Measurements from ENCODE around the gene CDC5L. TPM values are rescaled to one million over a fixed set of nuclear protein-coding genes. Genes with fewer than 3 reads are reported as not detected.

The CDC5L gene
- total RNA-seq, 1 donor from 2014 or later, result 27.7 TPM

- Mint-ChIP-seq H3K27me3 (ENCODE audit: low read depth) (no peaks in the 10 kb centered on the region), H3K4me1 (ENCODE audit: low read depth) (peaks cover 3% of the 10 kb centered on the region), H3K36me3 (ENCODE audit: low read depth) (peaks cover 11% of the 10 kb centered on the region), H3K27ac (no peak overlapping the region), H3K9me3 (no peaks in the 10 kb centered on the region), H3K4me3 (ENCODE audit: low read depth) (no peak overlapping the region)
- no peak for DNase-seq (ENCODE audit: low spot score)
- intact Hi-C loops (cut with micrococcal nuclease), result loop anchor here (10.0 kb wide), 1 partner anchor 188 kb away; the partner anchor contains the start of gene NFKBIE
Measured at GRCh38 chr6:44452725-44453124, 65.2 kb downstream of the CDC5L start.

GRCh38 chr6:44453146-44453545, 65.6 kb downstream of the CDC5L start:
- Mint-ChIP-seq H3K4me1 (ENCODE audit: low read depth) (peaks cover 3% of the 10 kb centered on the region), H3K9me3 (no peaks in the 10 kb centered on the region), H3K36me3 (ENCODE audit: low read depth) (peaks cover 9% of the 10 kb centered on the region), H3K27ac (no peak overlapping the region), H3K27me3 (ENCODE audit: low read depth) (no peaks in the 10 kb centered on the region), H3K4me3 (ENCODE audit: low read depth) (no peak overlapping the region)
- DNase-seq (ENCODE audit: low spot score), result no peak
- intact Hi-C loops (cut with micrococcal nuclease), result loop anchor here (10.0 kb wide), 1 partner anchor 188 kb away; the partner anchor contains the start of gene NFKBIE

GRCh38 chr6:44454198-44454597, 66.7 kb downstream of the CDC5L start:
- intact Hi-C loops (cut with micrococcal nuclease), result loop anchor here (10.0 kb wide), 1 partner anchor 189 kb away; the partner anchor contains the start of gene NFKBIE
- H3K9me3 Mint-ChIP-seq, result no peaks in the 10 kb centered on the region
- no peak overlapping the region for H3K4me3 Mint-ChIP-seq (ENCODE audit: low read depth)

GRCh38 chr6:44456070-44456965, 68.8 kb downstream of the CDC5L start:
- Mint-ChIP-seq H3K9me3 (no peaks in the 10 kb centered on the region), H3K4me3 (ENCODE audit: low read depth) (no peak overlapping the region), H3K4me1 (ENCODE audit: low read depth) (peaks cover 3% of the 10 kb centered on the region), H3K27me3 (ENCODE audit: low read depth) (peaks cover 2% of the 10 kb centered on the region), H3K36me3 (ENCODE audit: low read depth) (peaks cover 6% of the 10 kb centered on the region), H3K27ac (no peak overlapping the region)
- intact Hi-C loops (cut with micrococcal nuclease), result loop anchor here (10.0 kb wide), 1 partner anchor 192 kb away; the partner anchor contains the start of gene NFKBIE
- no peak for DNase-seq (ENCODE audit: low spot score)

More at GRCh38 chr6:44454198-44454597, 66.7 kb downstream of the CDC5L start:
- Mint-ChIP-seq H3K36me3 (ENCODE audit: low read depth) (peaks cover 6% of the 10 kb centered on the region), H3K4me1 (ENCODE audit: low read depth) (peaks cover 3% of the 10 kb centered on the region), H3K27me3 (ENCODE audit: low read depth) (peaks cover 2% of the 10 kb centered on the region), H3K27ac (no peak overlapping the region)
- DNase-seq (ENCODE audit: low spot score), result no peak

- H3K9me3 Mint-ChIP-seq, result no peaks in the 10 kb centered on the region
- peaks cover 3% of the 10 kb centered on the region for H3K4me1 Mint-ChIP-seq (ENCODE audit: low read depth)
- H3K4me3 Mint-ChIP-seq (ENCODE audit: low read depth), result no peak overlapping the region
- no peak overlapping the region for H3K27ac Mint-ChIP-seq
- intact Hi-C loops (cut with micrococcal nuclease), result loop anchor here (10.0 kb wide), 1 partner anchor 192 kb away; the partner anchor contains the start of gene NFKBIE
- no peak for DNase-seq (ENCODE audit: low spot score)
- peaks cover 2% of the 10 kb centered on the region for H3K27me3 Mint-ChIP-seq (ENCODE audit: low read depth)
- H3K36me3 Mint-ChIP-seq (ENCODE audit: low read depth), result peaks cover 6% of the 10 kb centered on the region
Measured at GRCh38 chr6:44456966-44457292, 69.4 kb downstream of the CDC5L start.

GRCh38 chr6:44457596-44457995, 70.1 kb downstream of the CDC5L start:
- peaks cover 3% of the 10 kb centered on the region for H3K4me1 Mint-ChIP-seq (ENCODE audit: low read depth)
- intact Hi-C loops (cut with micrococcal nuclease), result loop anchor here (10.0 kb wide), 1 partner anchor 193 kb away; the partner anchor contains the start of gene NFKBIE
- H3K27me3 Mint-ChIP-seq (ENCODE audit: low read depth), result peaks cover 2% of the 10 kb centered on the region

GRCh38 chr6:44458551-44458950, 71.0 kb downstream of the CDC5L start:
- Mint-ChIP-seq H3K27ac (no peak overlapping the region), H3K36me3 (ENCODE audit: low read depth) (no peaks in the 10 kb centered on the region), H3K27me3 (ENCODE audit: low read depth) (peaks cover 2% of the 10 kb centered on the region), H3K4me3 (ENCODE audit: low read depth) (no peak overlapping the region), H3K9me3 (no peaks in the 10 kb centered on the region), H3K4me1 (ENCODE audit: low read depth) (peaks cover 3% of the 10 kb centered on the region)
- intact Hi-C loops (cut with micrococcal nuclease), result loop anchor here (10.0 kb wide), 1 partner anchor 194 kb away; the partner anchor contains the start of gene NFKBIE
- DNase-seq (ENCODE audit: low spot score), result no peak

More at GRCh38 chr6:44457596-44457995, 70.1 kb downstream of the CDC5L start:
- Mint-ChIP-seq H3K36me3 (ENCODE audit: low read depth) (peaks cover 3% of the 10 kb centered on the region), H3K9me3 (no peaks in the 10 kb centered on the region), H3K27ac (no peak overlapping the region), H3K4me3 (ENCODE audit: low read depth) (no peak overlapping the region)
- no peak for DNase-seq (ENCODE audit: low spot score)

- intact Hi-C loops (cut with micrococcal nuclease), result no loop called here
- no peak for DNase-seq (ENCODE audit: low spot score)
- Mint-ChIP-seq H3K27me3 (ENCODE audit: low read depth) (peaks cover 14% of the 10 kb centered on the region), H3K36me3 (ENCODE audit: low read depth) (no peaks in the 10 kb centered on the region), H3K9me3 (no peaks in the 10 kb centered on the region), H3K4me1 (ENCODE audit: low read depth) (no peaks in the 10 kb centered on the region), H3K4me3 (ENCODE audit: low read depth) (no peak overlapping the region), H3K27ac (no peak overlapping the region)
Measured at GRCh38 chr6:44462335-44462734, 74.8 kb downstream of the CDC5L start.

- no peak for DNase-seq (ENCODE audit: low spot score)
- Mint-ChIP-seq H3K9me3 (no peaks in the 10 kb centered on the region), H3K27me3 (ENCODE audit: low read depth) (peaks cover 19% of the 10 kb centered on the region), H3K4me1 (ENCODE audit: low read depth) (no peaks in the 10 kb centered on the region), H3K36me3 (ENCODE audit: low read depth) (no peaks in the 10 kb centered on the region), H3K27ac (no peak overlapping the region), H3K4me3 (ENCODE audit: low read depth) (no peak overlapping the region)
- intact Hi-C loops (cut with micrococcal nuclease), result no loop called here
Measured at GRCh38 chr6:44462797-44463727, 75.6 kb downstream of the CDC5L start.

- peaks cover 18% of the 10 kb centered on the region for H3K27me3 Mint-ChIP-seq (ENCODE audit: low read depth)
- H3K4me3 Mint-ChIP-seq (ENCODE audit: low read depth), result no peak overlapping the region
- no peaks in the 10 kb centered on the region for H3K36me3 Mint-ChIP-seq (ENCODE audit: low read depth)
- H3K27ac Mint-ChIP-seq, result no peak overlapping the region
- DNase-seq (ENCODE audit: low spot score), result no peak
- no peaks in the 10 kb centered on the region for H3K4me1 Mint-ChIP-seq (ENCODE audit: low read depth)
- intact Hi-C loops (cut with micrococcal nuclease), result no loop called here
- H3K9me3 Mint-ChIP-seq, result no peaks in the 10 kb centered on the region
Measured at GRCh38 chr6:44463728-44464450, 76.4 kb downstream of the CDC5L start.

GRCh38 chr6:44464527-44465310, 77.2 kb downstream of the CDC5L start:
- no peak overlapping the region for H3K27ac Mint-ChIP-seq
- peaks cover under 1% of the 10 kb centered on the region for H3K4me1 Mint-ChIP-seq (ENCODE audit: low read depth)
- DNase-seq (ENCODE audit: low spot score), result no peak
- H3K27me3 Mint-ChIP-seq (ENCODE audit: low read depth), result peaks cover 18% of the 10 kb centered on the region
- no peak overlapping the region for H3K4me3 Mint-ChIP-seq (ENCODE audit: low read depth)
- H3K36me3 Mint-ChIP-seq (ENCODE audit: low read depth), result no peaks in the 10 kb centered on the region
- intact Hi-C loops (cut with micrococcal nuclease), result no loop called here
- H3K9me3 Mint-ChIP-seq, result no peaks in the 10 kb centered on the region
